Ectodermal cell (in vitro differentiated cells): ENCODE results near the gene NDFIP1.

Experiments used
- H3K27ac ChIP-seq: 2 replicates; pipeline ENCODE4 v1.7.0; 2013; ENCODE audit warnings: mild to moderate bottlenecking, low read depth, low read length; ENCODE audit not compliant: insufficient read depth, poor library complexity, severe bottlenecking
- H3K27me3 ChIP-seq: 2 replicates; pipeline ENCODE4 v1.7.0; 2013; ENCODE audit warnings: mild to moderate bottlenecking, low read length; ENCODE audit not compliant: insufficient read depth, control insufficient read depth, poor library complexity, severe bottlenecking
- H3K36me3 ChIP-seq: one replicate; pipeline ENCODE4 v1.7.0; 2013; ENCODE audit warnings: low read length; ENCODE audit not compliant: control insufficient read depth, insufficient read depth
- H3K4me1 ChIP-seq: one replicate; pipeline ENCODE4 v1.7.0; 2013; ENCODE audit warnings: low read length; ENCODE audit not compliant: control insufficient read depth, insufficient read depth
- H3K4me3 ChIP-seq: 2 replicates; pipeline ENCODE4 v1.7.0; 2013; ENCODE audit warnings: low read depth, low read length, control low read depth; ENCODE audit not compliant: insufficient read depth
- H3K9me3 ChIP-seq: 2 replicates; pipeline ENCODE4 v1.7.0; 2013; ENCODE audit warnings: mild to moderate bottlenecking, low read length, moderate library complexity; ENCODE audit not compliant: control insufficient read depth
- whole genome bisulfite sequencing, 2 experiments: methylation state at CpG; one replicate each; pipeline ENCODE4 v1.1.7; 2013; ENCODE audit warnings: missing lambda C conversion rate in 2 of 2; 5-methylcytosine and 5-hydroxymethylcytosine counted together

NDFIP1 gene

DNA sequence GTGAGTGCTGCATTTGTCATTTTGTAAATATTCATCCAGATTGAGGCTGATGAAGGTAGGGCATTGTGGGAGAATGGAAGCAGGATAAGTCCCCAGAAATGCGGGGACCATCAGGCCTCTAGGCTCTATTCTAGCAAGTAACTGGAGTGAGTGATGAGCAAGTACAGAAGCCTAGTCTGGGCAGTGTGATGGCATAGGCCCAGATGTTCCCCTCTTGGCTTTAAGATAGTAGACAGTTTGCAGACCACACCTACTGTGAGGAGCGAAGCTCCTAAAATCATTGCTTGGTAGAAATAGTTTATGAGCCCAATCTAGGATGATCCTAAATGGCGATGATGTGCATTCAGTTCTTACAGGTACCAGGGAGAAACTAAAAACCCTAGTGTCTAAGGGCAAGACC is 24.3 kb downstream of the NDFIP1 start:
- no peaks in the 10 kb centered on the region for H3K4me1 ChIP-seq
- no peaks in the 10 kb centered on the region for H3K9me3 ChIP-seq
- H3K27ac ChIP-seq: no peak overlapping the region
- WGBS, 2 experiments: 95 to 96% methylated on average over 3 of the region's 3 CpGs
- no peak overlapping the region for H3K4me3 ChIP-seq
- no peaks in the 10 kb centered on the region for H3K36me3 ChIP-seq
- no peaks in the 10 kb centered on the region for H3K27me3 ChIP-seq

DNA sequence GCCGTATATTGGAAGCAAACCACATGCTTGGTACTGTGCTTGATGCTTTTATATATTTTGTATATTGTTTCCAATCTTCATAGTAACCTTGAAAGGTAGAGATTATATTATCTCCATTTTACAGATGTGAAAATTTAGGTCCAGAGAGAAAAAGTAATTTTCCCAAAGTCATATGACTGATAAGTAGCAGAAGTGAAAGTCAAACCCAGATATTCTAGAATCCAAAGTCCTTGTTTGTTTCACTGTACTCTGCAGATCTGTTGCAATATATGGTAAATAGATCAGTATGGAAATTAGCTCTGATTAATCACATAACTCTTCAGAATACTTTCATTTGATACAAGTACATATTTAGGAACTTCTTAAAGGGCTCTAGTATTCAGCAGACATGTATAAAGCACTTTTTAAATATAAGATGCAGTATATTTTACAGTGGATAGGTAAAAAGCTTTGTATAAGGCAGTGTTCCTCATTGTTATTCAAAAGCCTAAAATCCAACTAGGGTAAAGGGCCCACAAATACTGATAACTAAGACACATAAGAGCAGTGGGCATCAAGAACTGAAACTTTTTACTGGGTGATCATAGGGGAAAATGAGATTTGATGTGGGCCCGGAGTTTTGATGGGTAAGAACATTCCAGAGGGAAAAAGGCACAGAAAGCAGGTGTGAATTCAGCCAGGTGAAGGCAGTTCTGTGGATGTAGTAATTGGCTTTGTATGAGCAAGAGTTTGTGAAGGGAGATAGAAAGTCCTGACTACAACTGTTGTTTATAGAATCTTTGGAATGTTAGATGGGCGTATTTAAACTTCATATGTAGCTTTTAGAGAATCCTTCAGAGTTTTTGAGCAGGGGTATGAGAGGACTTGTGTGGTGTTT is 25.0 kb downstream of the NDFIP1 start:
- Histone ChIP-seq H3K27me3 (no peaks in the 10 kb centered on the region), H3K4me3 (no peak overlapping the region), H3K4me1 (no peaks in the 10 kb centered on the region), H3K27ac (no peak overlapping the region), H3K9me3 (no peaks in the 10 kb centered on the region), H3K36me3 (no peaks in the 10 kb centered on the region)
- 93 to 98% methylated on average over 3 of the region's 3 CpGs for WGBS, 2 experiments

DNA sequence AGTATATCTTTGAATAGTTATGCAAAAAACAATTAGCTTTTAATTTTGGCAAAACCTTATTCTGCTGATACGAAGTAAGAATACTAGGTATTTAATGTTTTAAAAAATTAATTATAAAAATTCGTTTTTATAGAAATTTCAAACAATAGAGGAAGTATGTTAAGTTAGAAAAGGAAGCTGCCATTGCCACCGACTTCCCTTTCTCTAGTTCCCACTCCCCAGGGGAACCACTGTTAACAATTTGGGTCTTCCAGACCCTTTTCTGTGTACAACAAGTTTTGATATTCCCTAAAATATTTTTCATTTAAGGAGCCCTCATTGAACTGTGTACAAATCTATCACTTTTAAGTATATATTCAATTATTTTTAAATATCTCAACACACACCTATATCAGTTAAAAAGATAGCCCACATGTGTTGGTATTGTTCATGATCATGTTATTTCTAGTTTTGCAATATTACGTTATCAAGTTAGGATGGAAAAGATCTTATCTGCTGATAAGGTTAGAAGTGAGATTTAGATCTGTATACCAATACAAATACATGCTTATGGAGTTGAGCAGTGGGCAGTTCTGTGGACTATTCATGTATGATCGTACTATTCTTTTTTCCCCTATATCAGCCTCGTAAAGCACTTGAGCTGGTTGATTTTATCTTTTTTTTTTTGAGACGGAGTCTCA is 25.9 kb downstream of the NDFIP1 start:
- no peaks in the 10 kb centered on the region for H3K4me1 ChIP-seq
- H3K27ac ChIP-seq: no peak overlapping the region
- no peaks in the 10 kb centered on the region for H3K36me3 ChIP-seq
- H3K4me3 ChIP-seq: no peak overlapping the region
- H3K27me3 ChIP-seq: no peaks in the 10 kb centered on the region
- WGBS, 2 experiments: 93 to 97% methylated on average over 3 to 6 of the region's 7 CpGs
- H3K9me3 ChIP-seq: no peaks in the 10 kb centered on the region

DNA sequence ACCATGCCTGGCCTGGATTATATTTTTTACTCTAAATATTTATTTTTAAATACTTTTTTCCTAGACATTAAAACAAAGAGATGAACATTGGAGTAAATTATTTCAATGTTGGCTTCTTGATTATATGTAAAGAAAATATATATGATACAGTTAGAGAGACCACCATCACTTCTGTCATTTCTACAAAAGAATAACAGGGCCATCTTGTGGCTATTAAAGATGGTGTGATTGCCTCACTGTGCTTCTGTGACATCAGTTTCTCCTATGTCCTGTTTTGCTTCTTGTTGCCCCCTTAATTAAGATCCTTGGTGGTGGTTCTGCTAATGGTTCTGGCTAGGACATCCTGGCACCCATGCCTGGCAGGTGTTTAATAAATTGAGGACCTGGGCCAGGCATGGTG is 32.9 kb downstream of the NDFIP1 start:
- Histone ChIP-seq H3K4me1 (no peaks in the 10 kb centered on the region), H3K4me3 (no peak overlapping the region), H3K9me3 (no peaks in the 10 kb centered on the region), H3K36me3 (peaks cover 4% of the 10 kb centered on the region), H3K27me3 (no peaks in the 10 kb centered on the region), H3K27ac (no peak overlapping the region)

DNA sequence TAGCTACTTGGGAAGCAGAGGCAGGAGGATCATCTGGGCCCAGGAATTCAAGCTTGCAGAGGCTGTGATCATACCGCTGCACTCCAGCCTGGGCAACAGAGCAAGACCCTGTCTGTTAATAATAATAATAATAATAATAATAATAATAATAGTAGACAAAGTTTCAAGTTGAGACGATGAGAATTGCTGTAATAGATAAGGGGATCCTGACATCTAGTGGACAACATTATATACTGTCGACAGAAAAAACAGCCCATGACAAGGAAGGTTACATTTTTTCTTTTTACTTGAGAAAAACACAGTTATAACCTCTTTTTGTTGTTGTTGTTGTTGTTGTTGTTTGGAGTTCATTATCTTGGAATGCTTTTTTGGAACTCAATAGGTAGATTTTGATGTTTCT is 35.3 kb downstream of the NDFIP1 start:
- 78 to 83% methylated on average over 1 to 3 of the region's 3 CpGs for WGBS, 2 experiments
- no peaks in the 10 kb centered on the region for H3K27me3 ChIP-seq
- H3K4me1 ChIP-seq: no peaks in the 10 kb centered on the region
- no peak overlapping the region for H3K4me3 ChIP-seq
- H3K9me3 ChIP-seq: no peaks in the 10 kb centered on the region
- peaks cover 11% of the 10 kb centered on the region for H3K36me3 ChIP-seq
- H3K27ac ChIP-seq: no peak overlapping the region

DNA sequence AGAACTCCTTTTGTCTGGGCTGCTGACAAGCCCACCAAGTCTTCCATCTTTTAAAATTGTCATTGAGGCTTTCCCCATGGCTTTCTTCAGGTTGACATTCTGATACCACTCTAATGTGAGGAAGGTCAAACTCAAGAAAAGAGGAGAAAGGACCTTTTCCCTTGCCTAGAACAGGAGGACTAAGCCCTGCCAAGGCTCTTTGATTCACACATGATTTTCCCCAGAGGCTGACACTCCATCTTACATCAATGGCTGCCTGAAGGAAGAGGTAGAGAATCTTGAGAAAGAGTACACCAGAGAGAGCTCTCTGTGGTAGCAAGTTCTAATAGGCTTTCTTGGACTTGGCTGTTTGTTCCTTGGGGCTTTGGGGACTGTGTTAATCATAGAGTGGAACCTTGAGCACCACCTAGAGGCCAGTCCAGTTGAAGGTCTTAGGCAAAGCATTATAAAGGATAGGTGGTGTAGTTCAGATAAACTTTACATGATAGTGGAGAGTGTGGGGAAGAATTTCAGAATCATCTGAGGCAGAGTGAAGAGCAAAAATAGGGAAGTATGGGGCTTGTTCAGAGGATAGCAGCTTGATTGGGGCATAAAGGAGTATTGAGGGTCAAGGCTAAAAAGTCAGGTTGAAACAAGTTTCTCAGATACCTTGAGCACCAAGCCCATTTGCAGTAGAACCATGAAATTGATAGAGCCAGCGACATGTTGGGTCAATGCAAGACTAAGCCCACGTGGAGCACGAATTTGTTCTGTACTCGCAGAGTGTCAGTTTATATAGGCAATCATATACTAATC is 36.7 kb downstream of the NDFIP1 start:
- no peak overlapping the region for H3K27ac ChIP-seq
- WGBS, 2 experiments: 87 to 90% methylated on average over 4 of the region's 4 CpGs
- peaks cover 11% of the 10 kb centered on the region for H3K36me3 ChIP-seq
- no peak overlapping the region for H3K4me3 ChIP-seq
- no peaks in the 10 kb centered on the region for H3K9me3 ChIP-seq
- H3K27me3 ChIP-seq: no peaks in the 10 kb centered on the region
- no peaks in the 10 kb centered on the region for H3K4me1 ChIP-seq

DNA sequence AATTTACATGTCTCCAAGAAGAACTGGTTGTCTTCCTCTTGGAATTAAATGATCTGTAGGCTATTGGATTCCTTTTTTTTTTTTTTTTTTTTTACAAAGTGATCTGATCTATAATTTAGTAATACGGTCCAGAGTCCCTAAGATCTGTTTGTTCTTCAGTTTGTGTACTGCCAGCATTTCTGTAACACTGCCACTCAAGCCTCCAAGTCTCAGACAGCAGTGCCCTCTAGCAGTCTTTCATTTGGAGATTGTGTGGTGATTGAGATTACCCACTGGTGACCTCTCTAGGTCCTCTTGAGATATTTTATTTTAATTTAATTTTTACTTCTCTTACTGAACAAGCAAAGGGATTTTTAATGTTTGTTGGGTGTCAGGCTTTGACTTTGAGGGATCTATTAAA is 40.8 kb downstream of the NDFIP1 start:
- H3K9me3 ChIP-seq: no peaks in the 10 kb centered on the region
- 100% methylated on average over 1 of the region's 1 CpG; no CpG with 5 or more reads in 1 of the 2 experiments for WGBS, 2 experiments
- no peaks in the 10 kb centered on the region for H3K27me3 ChIP-seq
- no peak overlapping the region for H3K4me3 ChIP-seq
- H3K27ac ChIP-seq: no peak overlapping the region
- no peaks in the 10 kb centered on the region for H3K4me1 ChIP-seq
- H3K36me3 ChIP-seq: peaks cover 11% of the 10 kb centered on the region

DNA sequence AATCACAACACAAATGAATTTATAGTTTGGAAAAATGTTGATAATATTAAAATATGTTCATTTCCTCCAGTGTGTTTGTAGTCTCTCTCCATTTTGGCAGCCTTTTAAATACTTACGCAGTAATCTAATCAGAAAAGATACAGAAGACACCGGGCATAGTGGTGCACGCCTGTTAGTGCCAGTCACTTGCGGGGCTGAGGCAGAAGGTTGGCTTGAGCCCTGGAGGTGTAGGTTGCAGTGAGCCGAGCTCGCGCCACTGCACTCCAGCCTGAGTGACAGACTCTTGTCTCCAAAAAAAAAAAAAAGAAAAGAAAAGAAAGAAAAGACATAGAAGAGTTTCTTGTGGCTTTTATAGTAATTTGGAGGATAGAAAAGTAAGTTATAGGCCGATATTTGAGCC is 41.9 kb downstream of the NDFIP1 start:
- H3K4me3 ChIP-seq: no peak overlapping the region
- H3K4me1 ChIP-seq: no peaks in the 10 kb centered on the region
- H3K27me3 ChIP-seq: no peaks in the 10 kb centered on the region
- no peak overlapping the region for H3K27ac ChIP-seq
- H3K36me3 ChIP-seq: peaks cover 10% of the 10 kb centered on the region
- no peaks in the 10 kb centered on the region for H3K9me3 ChIP-seq
- 84 to 89% methylated on average over 7 to 8 of the region's 8 CpGs for WGBS, 2 experiments

DNA sequence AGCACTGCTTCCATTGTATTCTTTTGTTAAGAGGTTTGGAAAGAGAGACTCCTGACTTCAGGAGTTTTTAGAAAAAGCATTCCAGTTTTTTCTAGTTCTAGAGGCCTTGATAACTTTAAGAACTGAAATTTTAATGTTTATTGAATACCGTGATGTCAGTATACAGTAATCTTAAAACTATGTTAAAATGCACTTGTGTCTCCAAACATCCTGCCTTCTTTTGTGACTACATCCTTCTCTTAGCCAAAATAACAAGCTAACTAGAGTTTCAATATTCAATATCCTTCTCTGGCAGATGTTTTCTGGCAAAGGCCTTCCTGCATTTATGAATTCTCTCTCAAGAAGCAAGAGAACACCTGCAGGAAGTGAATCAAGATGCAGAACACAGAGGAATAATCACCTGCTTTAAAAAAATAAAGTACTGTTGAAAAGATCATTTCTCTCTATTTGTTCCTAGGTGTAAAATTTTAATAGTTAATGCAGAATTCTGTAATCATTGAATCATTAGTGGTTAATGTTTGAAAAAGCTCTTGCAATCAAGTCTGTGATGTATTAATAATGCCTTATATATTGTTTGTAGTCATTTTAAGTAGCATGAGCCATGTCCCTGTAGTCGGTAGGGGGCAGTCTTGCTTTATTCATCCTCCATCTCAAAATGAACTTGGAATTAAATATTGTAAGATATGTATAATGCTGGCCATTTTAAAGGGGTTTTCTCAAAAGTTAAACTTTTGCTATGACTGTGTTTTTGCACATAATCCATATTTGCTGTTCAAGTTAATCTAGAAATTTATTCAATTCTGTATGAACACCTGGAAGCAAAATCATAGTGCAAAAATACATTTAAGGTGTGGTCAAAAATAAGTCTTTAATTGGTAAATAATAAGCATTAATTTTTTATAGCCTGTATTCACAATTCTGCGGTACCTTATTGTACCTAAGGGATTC is 43.1 kb downstream of the NDFIP1 start:
- Histone ChIP-seq H3K36me3 (peaks cover 6% of the 10 kb centered on the region), H3K4me3 (no peak overlapping the region)
- WGBS, 2 experiments: 83 to 100% methylated on average over 1 of the region's 3 CpGs

More for the DNA sequence above, 43.1 kb downstream of the NDFIP1 start:
- no peaks in the 10 kb centered on the region for H3K9me3 ChIP-seq
- peaks cover under 1% of the 10 kb centered on the region for H3K4me1 ChIP-seq
- no peak overlapping the region for H3K27ac ChIP-seq
- no peaks in the 10 kb centered on the region for H3K27me3 ChIP-seq
